H1 (cell line): ENCODE data around the gene PLEKHA5. TPM values are rescaled to one million over a fixed set of nuclear protein-coding genes. Genes with fewer than 3 reads are reported as not detected.

Experiments used
- CHD7 ChIP-seq: fragments of 300-600 bp; sonication (generic); IDR thresholded peaks from 2 replicates; pipeline ENCODE4 v1.7.1; 2012; ENCODE audit warnings: low read length, moderate library complexity, mild to moderate bottlenecking, inconsistent platforms; ENCODE audit not compliant: insufficient replicate concordance
- polyA plus RNA-seq, 7 experiments: library from polyadenylated mRNA; depleted of rRNA in 3 of 7; stranded (reverse) in 5 of 7; unstranded in 2 of 7; fragments of >200 nt in 5 of 7; fragments of 200-250 nt in 2 of 7; gene quantifications; 1 replicate in 5 of 7; 2 replicates in 1 of 7; 4 replicates in 1 of 7; pipeline versions ENCODE4 v1.2.1 to v1.2.3, GENCODE V29; 2011 to 2013; ENCODE audit warnings: missing spikeins in 2 of 7, mixed read lengths in 2 of 7
- total RNA-seq: library from RNA; stranded (reverse); fragmentation: NEBNext Ultra II Directional; extraction: Animal tissue kit (Norgen Biotek cat#: 25700); gene quantifications from 2 replicates; pipeline ENCODE4 v1.2.1, GENCODE V29; 2021

Gene PLEKHA5
- total and polyA plus RNA-seq, 2 of the 8 experiments (the other 6 are each of a cell fraction or from before 2014, with no cell fraction given) = 17.2 to 66.1 TPM

- no peak for TF ChIP-seq CHD7
Measured at GRCh38 chr12:19273482-19274330, 144.2 kb downstream of the PLEKHA5 start (continued).
